COLO829 (cell line): ENCODE results near the gene ACACB.
A peak's percentile ranks its signal among the peaks of the same experiment; 100 is the strongest.

Experiments
- DNase-seq: peaks from one replicate; pipeline ENCODE4 v3.0.0; 2012; ENCODE audit warnings: low spot score

The ACACB gene

DNA sequence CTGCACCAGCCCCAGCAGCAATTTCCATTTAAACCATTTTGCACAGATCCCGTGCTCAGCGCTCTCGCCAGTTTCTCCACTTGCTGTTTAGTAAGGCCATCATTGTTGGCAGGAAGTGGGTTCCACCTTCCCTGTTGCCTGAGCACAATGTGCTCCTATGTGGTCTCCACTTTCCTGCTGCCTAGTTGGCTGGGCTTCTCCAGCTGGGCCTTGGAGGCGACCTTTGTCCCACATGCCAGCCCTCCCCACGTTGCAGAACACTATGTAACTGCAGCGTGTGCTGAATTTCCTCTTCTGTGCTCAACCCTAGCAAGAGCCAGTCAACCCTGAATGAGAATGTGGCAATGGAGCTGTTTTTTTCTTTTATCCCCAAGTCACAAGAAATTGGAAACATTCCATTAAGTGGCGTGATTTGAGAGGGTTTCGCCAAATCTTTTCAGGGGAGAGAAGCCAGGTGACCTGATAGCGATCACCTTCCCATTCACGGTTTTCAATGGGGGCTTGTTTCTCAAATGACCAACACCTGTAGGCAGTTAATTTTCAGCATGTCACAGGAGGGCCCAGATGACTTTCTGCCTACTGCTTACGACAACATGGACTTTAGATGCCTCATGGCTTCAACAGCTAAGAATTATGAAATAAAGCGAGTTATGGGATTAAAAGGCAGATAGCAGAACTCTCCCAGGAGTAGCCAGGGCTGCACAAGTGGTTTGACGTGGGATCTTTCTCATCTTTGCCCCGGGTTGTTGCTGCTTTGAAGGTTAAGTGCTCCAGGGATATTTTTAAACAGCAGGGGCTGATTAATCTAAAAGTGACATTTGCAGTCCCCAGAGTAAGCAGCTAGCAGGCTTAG is at the start of gene ACACB:
Gene ACACB (plus strand): TSS at position 830 of the 853 bp plus-strand sequence. CDS start 22,819 bp downstream, outside the sequence.
- no peak for DNase-seq

DNA sequence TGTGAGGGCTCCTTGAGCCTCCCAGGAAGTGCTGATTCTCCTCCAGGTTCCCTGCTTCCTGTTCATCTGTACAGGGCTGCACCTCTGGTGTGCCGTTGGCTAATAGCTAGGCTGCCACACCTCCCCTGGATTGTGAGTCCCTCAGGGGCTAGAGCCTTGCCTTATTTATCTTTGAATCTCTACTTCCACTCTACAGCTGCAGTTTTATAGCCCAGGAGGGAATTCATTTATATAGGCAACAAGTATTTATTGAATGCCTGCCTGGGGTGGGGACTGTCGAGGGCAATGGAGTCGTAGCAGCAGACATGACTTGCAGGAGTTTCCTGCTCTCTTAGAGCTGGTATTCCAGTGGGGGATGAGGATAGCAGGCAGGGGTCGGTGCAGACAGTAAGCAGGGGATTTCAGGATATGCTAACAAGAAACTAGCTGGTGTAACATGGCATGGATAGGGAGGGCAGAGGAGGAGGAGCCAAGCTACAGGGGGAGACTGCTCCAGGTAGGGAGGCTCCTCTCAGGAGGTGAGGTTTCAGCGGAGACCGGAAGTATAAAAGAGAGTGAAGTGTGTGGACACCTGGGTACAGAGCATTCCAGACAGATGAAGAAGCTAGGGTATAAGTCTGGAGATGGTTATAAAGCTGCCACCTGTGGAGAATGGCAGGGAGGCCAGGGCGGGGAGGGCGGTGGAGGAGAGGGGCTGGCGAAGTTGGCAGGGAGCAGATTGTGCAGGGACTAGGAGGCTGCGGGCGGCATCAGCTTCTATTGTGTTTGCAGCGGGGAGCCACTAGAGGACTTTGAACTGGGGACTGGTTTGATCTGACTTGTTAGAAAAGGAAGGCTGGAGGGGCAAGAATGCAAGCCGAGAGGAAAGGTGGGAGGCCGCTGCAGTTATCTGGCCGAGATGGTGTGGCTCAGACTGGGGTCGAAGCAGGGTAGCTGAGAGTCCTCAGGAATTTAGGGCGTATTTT is 46.8 kb upstream of the ACACB start:
- no peak for DNase-seq

DNA sequence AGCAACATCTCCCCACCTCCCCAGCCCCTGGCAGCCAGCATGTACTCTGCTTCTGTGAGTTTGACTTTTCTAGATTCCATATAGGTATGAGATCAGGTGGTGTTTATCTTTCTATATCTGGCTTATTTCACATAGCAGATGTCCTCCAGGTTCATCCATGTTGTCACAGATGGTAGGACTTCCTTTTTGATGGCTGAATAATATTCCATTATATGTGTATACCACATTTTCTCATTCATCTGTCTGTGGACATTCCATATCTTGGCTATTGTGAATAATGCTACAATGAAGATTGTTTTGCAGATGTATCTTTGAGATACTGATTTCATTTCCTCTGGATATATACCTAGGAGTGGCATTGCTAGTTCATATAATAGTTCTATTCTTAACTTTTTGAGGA is 41.5 kb upstream of the ACACB start:
- DNase-seq, result no peak

- DNase-seq, result no peak
Measured at GRCh38 chr12:109082751-109083150, 33.6 kb upstream of the ACACB start.

DNA sequence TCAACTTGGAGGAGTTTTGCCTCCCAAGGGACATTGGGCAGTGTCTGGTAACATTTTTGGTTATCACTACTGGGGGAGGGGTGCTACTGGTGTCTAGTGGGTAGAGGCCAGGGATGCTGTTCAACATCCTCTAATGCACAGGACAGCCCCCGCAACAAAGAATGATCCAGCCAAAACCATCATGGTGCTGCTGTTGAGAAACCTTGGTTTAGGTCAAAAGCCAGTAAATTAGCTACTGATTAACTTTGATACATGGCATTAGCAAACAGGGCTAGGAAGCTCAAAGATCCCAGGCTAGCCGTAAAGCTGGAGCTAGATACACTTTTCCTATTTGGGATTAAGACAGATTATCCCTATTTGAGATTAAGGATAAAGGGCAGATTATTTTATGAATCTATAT is 32.0 kb upstream of the ACACB start:
- DNase-seq, result no peak

GRCh38 chr12:109085590-109085989 is 30.8 kb upstream of the ACACB start:
- no peak for DNase-seq

DNA sequence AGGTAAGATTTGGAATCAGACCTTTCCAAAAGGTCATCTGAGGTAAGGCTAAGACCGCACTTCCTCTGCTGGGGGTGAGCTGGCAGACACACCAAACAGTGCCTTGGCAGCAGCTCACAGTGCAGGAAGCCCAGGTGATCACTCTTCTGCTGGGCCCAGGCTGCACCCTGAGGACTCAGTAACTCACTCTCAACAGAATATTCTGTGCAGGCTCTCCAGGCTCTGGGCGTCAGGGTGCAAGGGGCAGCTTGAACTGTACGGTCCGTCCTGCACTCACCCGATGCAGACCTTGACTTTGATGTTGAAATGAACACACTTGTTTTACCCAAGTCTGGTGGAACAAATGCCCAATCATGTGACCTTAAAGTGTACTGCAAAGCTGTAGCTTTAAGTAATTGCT is 29.1 kb upstream of the ACACB start:
- DNase-seq, result no peak

DNA sequence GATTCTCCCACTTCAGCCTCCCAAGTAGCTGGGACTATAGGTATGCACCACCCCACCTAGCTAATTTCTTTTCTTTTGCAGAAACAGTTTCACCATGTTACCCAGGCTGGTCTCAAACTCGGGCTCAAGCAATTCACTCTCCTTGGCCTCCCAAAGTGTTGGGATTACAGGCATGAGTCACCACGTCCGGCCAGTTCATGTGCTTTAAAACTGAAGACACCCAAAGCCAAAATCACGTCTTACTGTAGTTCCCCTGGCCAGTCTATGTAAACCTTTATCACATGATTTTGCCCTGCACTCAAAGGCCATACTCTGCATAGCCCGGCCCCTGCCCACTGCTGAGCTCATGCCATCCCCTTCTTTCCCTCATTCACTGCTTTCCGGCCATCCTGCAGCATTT is 27.6 kb upstream of the ACACB start:
- no peak for DNase-seq

GRCh38 chr12:109089683-109090082 is 26.7 kb upstream of the ACACB start:
- DNase-seq, result no peak

DNA sequence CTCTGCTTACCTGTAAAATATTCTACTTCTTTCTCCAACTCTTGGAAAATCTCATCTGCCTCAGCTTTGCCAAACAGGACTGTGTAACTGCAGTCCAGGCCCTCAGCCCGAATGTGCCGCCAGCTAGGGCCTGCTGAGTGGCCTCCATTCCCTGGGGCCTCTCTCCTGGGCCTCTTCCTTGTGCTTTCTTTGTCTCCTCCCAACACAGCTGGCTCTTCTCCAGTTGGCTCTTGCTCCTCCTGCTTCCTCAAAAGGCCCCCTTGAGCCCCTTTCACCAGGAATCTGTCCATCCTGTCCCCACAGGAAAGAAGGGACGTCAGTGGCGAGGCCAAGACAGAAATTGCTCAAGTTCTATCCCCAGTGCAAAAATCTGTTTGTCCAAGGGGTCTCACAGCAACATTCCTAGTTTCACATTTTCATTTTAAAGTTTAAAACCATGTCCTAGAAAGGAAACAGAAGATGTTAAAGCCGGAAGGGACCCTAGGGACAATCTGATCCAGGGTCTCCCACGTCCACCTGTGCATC is 23.8 kb upstream of the ACACB start:
- no peak for DNase-seq

DNA sequence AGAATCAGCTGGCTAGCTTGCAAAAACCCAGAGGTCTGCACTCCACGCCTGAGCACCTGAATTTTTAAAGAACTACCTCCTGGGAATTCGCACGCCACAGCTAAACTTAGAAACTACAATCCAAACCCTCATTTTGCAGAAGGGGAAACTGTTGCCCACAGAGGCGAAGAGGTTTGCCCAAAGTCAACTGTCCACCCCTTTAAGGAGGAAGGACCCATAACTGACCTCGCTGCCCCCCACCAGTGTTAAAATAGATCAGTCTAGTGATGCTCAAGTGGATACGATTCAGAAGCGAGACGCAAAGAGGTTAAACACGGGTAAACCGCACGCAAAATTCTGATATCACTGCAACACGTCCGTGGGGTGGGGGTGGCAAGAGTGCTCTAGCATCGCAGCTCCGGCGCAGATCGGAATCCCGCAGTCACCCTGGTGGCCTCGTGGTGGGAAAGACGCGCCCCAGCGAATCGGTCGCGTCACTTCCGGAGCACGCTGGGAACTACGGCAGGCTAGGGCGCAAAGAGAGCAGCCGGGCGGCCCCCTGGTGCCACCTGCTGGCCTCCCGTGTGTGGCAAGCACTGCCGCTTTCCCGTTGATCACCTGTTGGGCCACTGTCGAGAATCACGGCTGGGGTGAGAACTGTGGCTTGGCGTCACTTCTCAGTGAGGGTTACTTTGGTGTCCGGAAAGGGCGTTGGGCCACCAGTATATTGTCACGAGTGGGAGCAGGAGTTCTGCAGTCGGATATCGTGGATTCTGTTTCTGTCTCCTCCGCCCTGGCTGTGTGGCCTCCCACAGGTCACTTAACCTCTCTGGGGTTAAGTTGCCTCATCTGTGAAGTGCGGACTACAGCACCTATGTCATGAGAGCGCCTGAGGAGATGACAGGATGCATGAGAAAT is 23.1 kb upstream of the ACACB start, which contains the start of gene ALKBH2:
Gene ALKBH2 (minus strand): TSS at position 451 of the 897 bp plus-strand sequence. CDS start 686 bp downstream, outside the sequence.
- DNase-seq, result peak; percentile 86

DNA sequence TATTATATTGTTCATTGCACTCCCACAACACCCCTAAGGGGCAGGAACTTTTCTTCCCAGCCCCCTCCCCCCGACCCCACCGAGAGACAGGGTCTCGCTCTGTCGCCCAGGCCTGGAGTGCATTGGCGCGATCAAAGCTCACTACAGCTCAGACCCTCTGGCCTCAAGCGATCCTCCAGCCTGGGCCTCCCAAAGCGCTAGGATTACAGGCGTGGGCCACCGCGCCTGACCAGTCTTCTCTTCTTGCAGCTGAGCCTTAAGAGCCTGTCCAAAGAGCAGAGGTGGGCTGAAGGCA is 19.3 kb upstream of the ACACB start:
- DNase-seq, result no peak

DNA sequence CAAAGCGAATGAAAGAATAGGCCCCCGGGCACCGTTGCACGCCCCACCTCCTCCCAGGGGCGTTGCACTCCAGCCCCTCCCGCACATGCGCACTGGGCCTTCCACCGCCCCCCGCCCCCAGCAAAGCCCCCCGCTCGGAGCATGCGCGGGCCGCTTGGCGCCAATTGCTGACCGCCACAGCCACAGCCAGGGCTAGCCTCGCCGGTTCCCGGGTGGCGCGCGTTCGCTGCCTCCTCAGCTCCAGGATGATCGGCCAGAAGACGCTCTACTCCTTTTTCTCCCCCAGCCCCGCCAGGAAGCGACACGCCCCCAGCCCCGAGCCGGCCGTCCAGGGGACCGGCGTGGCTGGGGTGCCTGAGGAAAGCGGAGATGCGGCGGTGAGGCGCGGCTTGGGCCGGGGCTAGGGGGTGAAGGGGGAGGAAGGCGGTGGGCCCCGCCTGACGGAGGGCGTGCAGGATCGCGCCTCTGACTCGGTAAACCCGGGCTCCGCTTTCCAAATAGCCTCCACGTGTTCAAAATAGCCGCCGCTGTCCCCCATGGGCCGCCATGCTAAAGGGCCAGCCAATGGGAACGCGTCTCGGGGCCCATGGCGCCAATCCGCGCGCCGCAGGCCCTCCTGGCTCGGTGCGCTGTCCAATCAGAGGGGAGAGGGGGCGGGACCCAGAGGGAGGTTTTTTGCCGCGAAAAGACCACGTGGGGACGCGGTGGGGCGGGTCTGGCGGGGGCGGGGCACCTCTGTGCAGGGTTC is 18.8 kb upstream of the ACACB start, which contains the start of gene UNG:
Gene UNG (plus strand): TSS at position 163 of the 748 bp plus-strand sequence. CDS start 83 bp downstream, at position 246.
- peak; percentile 90 for DNase-seq

GRCh38 chr12:109098183-109098604 is 18.2 kb upstream of the ACACB start:
- DNase-seq, result no peak

DNA sequence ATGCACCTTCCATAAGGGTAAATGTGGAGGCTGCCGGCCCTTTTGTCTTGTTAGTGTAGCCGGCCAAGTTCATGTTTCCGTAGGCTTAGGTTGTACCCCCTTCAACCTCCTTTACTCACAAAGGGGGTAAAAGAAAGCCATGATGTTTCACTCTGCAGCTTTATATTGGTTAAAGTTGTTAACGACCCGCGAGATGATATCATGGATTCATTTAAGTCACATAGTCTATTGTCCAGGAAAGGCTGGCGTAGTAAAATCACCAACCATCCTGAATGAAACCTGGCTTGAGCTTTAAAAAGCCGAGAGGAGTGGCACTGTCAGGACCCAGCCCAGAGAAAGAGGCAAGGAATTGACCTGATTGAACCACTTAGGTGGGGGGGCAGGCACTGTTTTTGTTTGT is 17.7 kb upstream of the ACACB start:
- DNase-seq, result no peak

GRCh38 chr12:109099431-109100020 is 16.9 kb upstream of the ACACB start:
- no peak for DNase-seq

DNA sequence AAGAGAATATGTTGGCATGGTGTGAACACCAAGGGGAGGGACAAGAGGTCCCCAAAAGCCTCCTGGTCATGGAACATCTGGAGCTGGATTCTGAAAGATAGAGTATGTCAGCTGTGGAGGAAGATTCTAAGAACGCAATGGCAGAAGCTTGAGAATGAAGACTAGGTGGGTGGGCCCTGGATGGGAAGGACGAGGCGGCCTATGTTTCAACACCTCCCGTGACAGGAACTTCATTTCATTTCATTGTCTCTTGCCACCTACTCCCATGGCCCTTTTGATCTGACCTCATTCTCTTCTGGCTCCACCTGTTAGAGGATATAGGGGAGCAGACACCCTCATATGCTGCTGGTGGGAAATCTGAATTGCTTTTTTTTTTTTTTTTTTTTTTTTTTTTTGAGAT is 15.6 kb upstream of the ACACB start:
- DNase-seq, result no peak

DNA sequence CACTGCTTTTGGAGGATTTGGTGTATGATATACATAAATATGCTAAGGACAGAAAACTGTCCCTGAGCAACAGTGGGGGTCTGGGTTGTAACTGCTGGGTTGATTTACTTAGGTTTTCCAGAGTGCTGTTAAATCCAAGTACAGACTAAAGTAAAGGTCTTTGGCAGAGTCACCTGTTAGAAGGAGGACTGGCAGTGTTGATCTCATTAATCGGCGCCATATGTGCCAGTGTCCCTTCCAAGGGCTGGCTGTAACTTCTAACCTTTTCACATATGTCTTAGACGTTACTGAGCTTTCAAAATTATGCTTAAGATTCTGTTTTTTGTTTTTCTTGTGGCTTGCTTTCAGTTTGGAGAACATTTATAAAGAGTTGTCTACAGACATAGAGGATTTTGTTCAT is 13.9 kb upstream of the ACACB start:
- no peak for DNase-seq

DNA sequence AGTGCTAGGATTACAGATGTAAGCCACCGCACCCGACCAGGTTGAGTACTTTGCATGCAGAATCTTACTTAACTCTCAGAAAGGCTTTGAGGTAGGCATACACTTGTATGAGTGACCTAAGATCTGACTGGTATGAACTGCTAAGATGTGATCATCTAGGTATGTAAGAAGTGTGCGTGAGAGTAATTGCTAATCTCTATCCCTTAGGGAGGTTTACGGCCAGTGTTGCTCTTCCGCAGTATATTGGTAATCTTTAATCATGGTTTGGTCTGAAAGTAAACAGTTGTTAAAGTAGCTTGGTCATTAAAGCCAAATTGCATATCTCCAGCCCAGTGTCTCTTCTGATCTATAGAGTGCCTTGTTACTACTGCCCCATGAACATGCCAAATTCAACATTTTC is 11.2 kb upstream of the ACACB start:
- DNase-seq, result no peak

DNA sequence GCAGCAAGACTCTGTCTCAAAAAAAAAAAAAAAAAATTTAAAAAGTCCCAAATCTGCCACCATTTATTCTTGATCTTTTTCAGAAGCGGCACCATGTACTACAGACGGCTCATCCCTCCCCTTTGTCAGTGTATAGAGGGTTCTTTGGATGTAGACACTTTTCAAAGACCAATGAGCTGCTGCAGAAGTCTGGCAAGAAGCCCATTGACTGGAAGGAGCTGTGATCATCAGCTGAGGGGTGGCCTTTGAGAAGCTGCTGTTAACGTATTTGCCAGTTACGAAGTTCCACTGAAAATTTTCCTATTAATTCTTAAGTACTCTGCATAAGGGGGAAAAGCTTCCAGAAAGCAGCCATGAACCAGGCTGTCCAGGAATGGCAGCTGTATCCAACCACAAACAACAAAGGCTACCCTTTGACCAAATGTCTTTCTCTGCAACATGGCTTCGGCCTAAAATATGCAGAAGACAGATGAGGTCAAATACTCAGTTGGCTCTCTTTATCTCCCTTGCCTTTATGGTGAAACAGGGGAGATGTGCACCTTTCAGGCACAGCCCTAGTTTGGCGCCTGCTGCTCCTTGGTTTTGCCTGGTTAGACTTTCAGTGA is 6.5 kb upstream of the ACACB start:
- no peak for DNase-seq
